ENCODE measurements around the gene CBFB. TPM values are rescaled to one million over a fixed set of nuclear protein-coding genes. Genes with fewer than 3 reads are reported as not detected.

CBFB gene
- total and polyA plus RNA-seq, 9 of the 15 experiments (the other 6 are each of a cell fraction or from before 2014, with no cell fraction given): 22.0 to 112 (median 66.5) TPM

DNA sequence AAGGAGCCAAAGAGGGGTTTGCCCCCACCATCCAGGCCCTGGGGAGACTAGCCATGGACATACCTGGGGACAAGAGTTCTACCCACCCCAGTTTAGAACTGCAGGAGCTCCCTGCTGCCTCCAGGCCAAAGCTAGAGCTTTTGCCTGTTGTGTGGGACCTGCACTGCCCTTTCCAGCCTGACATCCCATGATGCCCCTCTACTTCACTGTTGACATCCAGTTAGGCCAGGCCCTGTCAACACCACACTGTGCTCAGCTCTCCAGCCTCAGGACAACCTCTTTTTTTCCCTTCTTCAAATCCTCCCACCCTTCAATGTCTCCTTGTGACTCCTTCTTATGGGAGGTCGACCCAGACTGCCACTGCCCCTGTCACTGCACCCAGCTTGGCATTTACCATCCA, 19.8 kb upstream of the CBFB start:
- H3K9me1 ChIP-seq (ENCODE audit: control insufficient read depth, insufficient read depth, low read length): no peaks in the 10 kb centered on the region
- H3K36me3 ChIP-seq (ENCODE audit: control insufficient read depth, insufficient read depth, low read length): no peaks in the 10 kb centered on the region
- FAIRE-seq (no peak), DNase-seq (ENCODE audit: extremely low read depth in 1 of 4, low spot score in 3 of 4) (no peak), ATAC-seq (no peak)
- H3K27me3 ChIP-seq (ENCODE audit: control insufficient read depth in 2 of 2, insufficient read depth in 2 of 2, low read length in 2 of 2): peaks cover 0 to 17% of the 10 kb centered on the region in 2 experiments; a peak in 3 of 5 replicates
- POLR2A ChIA-PET: interaction anchor here (1.0 kb wide), 1 partner anchor 9 kb away, joined by 3 read pairs; no protein-coding TSS in a partner anchor
- H3K9ac ChIP-seq (ENCODE audit: insufficient read depth in 1 of 2, low read depth in 2 of 2, low read length in 2 of 2): no peak overlapping the region
- TF ChIP-seq CBFA2T3 (IDR thresholded peaks at IDR 0.05) (no peak), ZNF41 (CRISPR knock-in tag; conservative IDR thresholded peaks at IDR 0.05) (no peak), NEUROD1 (IDR thresholded peaks at IDR 0.05; ENCODE audit: borderline replicate concordance, low read depth, low read length, partially characterized antibody) (no peak), TBL1XR1 (IDR thresholded peaks at IDR 0.05; ENCODE audit: low read length in 2 of 2) (no peak), RBM22 (IDR thresholded peaks at IDR 0.05; ENCODE audit: low read depth, low read length, poor library complexity, severe bottlenecking) (no peak), TRIM28 (IDR thresholded peaks at IDR 0.05) (no peak), THRAP3 (IDR thresholded peaks at IDR 0.05; ENCODE audit: borderline replicate concordance) (no peak), HDAC2 (IDR thresholded peaks at IDR 0.05) (no peak), OTX1 (CRISPR knock-in tag; IDR thresholded peaks at IDR 0.05) (no peak), ZNF354B (CRISPR knock-in tag; IDR thresholded peaks at IDR 0.05) (no peak), MTA1 (IDR thresholded peaks at IDR 0.05; ENCODE audit: borderline replicate concordance) (no peak), ZKSCAN8 (CRISPR knock-in tag; IDR thresholded peaks at IDR 0.05) (no peak), GATAD2A (IDR thresholded peaks at IDR 0.05) (no peak), PYGO2 (tag; IDR thresholded peaks at IDR 0.05) (no peak), ZNF3 (CRISPR knock-in tag; IDR thresholded peaks at IDR 0.05) (no peak)
- no peak overlapping the region for H3K4me3 ChIP-seq
- no peaks in the 10 kb centered on the region; the same call in 1 of the 2 replicates for H4K20me1 ChIP-seq (replicated peaks; ENCODE audit: control insufficient read depth, insufficient read depth, low read length)
- intact Hi-C loops (cut with micrococcal nuclease) (no loop called here), in situ Hi-C loops (cut with MboI) (no loop called here)
- peaks cover 0 to 14% of the 10 kb centered on the region in 2 experiments; a peak in 4 of 5 replicates for H3K4me1 ChIP-seq (replicated peaks in 1 of 2; ENCODE audit: control insufficient read depth in 2 of 2, insufficient read depth in 2 of 2, low read length in 2 of 2)
- no peaks in the 10 kb centered on the region for H3K9me3 ChIP-seq (replicated peaks; ENCODE audit: control insufficient read depth, insufficient read depth, low read depth, low read length)
- WGBS (ENCODE audit: insufficient coverage, low coverage, missing lambda C conversion rate): 0% methylated on average over 1 of the region's 1 CpG
- H3K79me2 ChIP-seq (ENCODE audit: control insufficient read depth, insufficient read depth, low read length): no peaks in the 10 kb centered on the region
- no peak overlapping the region for H2AFZ ChIP-seq (ENCODE audit: low read depth, low read length)
- BruUV-seq (replicated peaks): no TSS peak
- H3K27ac ChIP-seq (ENCODE audit: extremely low read depth, low read depth, low read length): no peak overlapping the region
- no peak overlapping the region for H3K4me2 ChIP-seq (ENCODE audit: insufficient read depth, low read length)
- CTCF ChIA-PET (ENCODE audit: low intra/inter-chr PET ratio): no interaction called here
